Lower leg skin (tissue), 4 donors: ENCODE data around the gene EIF1AD. TPM values are rescaled to one million over a fixed set of nuclear protein-coding genes. Genes with fewer than 3 reads are reported as not detected.

Experiments
- DNase-seq, 2 donors: peaks; one replicate each; pipeline ENCODE4 v3.0.0-alpha.2; 2019; ENCODE audit warnings: low spot score in 2 of 2
- H3K4me3 ChIP-seq: fragments of 200-600 bp; sonication (generic); 2 replicates; pipeline ENCODE4 v1.5.1; 2017; ENCODE audit warnings: mild to moderate bottlenecking, low read depth; ENCODE audit not compliant: poor library complexity, severe bottlenecking
- CTCF ChIP-seq, 3 donors: fragments of 450-650 bp; IDR thresholded peaks; one replicate each; pipeline ENCODE4 v1.5.1; 2016; ENCODE audit warnings: antibody characterized with exemption in 3 of 3, mild to moderate bottlenecking in 3 of 3, moderate library complexity in 2 of 3
- POLR2A ChIP-seq, 2 donors: fragments of 450-650 bp; IDR thresholded peaks; one replicate each; pipeline ENCODE4 v1.6.1; 2016 to 2017; ENCODE audit warnings: antibody characterized with exemption in 2 of 2, mild to moderate bottlenecking in 1 of 2, moderate library complexity in 1 of 2
- WGBS, 2 donors: methylation state at CpG; one replicate each; pipeline ENCODE4 v1.1.5; 2018; 5-methylcytosine and 5-hydroxymethylcytosine counted together
- intact Hi-C: fragments of 100-400 bp; cut with DNase I; formaldehyde crosslinking; loops from one replicate; pipeline ENCODE4 v1.15.0; 2023; ENCODE audit warnings: low total_unique reads
- total RNA-seq, 4 donors: library from RNA; depleted of rRNA; stranded (reverse); fragments of >200 nt; gene quantifications; one replicate each; pipeline ENCODE4 v1.1.0, GENCODE V29; 2016

Gene EIF1AD
- total RNA-seq, 4 donors from 2014 or later: 48.3 to 66.0 (median 57.2) TPM

DNA sequence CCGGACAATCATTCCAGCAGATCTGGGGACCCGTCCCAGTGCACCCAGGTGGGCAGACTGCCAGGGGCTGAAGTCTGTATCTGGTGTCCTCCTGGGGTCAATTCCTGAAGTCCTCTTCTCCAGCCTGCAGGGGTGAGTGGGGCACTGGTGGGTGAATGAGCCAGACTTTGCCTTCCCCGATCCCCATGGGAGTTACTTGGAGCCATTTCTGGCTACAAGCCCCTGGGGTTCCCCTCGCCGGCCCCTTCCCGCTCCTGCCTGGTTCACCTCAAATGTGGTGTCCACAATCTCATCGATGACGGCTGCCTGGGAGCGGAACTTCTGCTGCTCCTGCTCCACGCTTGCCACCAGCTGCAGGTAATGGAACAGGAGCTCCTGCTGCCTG is 14.8 kb upstream of the EIF1AD start:
- TF ChIP-seq CTCF (IDR thresholded peaks at IDR 0.05) (no peak), POLR2A (IDR thresholded peaks at IDR 0.05) (no peak)
- DNase-seq: no peak
- H3K4me3 ChIP-seq: no peak overlapping the region
- intact Hi-C loops: no loop called here
- WGBS, 2 donors: 84 to 90% methylated on average over 10 of the region's 10 CpGs

DNA sequence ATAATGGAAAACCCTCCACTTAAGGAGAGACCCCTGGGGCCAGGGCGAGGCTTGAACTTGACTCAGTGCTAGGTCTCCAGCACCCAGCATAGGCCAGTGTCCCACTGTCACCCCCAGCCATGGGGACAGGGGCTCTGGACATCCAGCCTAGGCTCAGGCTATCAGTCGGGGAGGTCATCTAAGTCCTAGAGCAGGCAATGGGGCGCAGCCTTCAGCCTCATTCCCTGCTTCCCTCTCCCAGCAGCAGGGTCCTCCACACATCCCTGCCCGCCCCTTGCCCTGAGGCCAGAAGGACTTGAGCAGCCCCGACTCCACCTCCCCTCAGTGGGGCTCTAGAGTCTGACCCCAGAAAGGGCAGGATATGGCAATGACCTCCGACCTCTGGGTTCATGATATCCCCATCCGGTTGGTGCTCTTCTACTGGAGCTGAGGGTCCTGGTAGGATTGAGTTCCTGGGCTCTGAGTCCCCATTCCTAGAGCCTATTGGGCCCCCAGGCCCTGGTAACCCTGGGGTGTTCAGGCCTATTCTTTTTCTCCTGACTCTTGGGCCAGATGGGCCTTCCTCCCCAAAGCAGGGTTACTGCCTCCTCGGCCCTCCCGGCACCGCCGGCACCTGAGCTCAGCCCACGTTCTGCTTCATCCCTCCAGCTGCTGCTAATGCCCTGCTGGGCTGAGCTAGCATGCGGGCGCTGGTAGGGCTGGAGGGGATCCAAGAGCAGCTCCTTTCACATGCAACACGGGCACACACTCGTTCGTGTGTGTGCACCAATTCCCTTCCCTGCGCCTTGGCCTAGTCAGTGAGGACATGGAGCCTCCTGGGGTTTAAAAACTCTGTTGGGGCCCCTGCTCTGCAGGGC is 14.2 kb upstream of the EIF1AD start:
- DNase-seq: no peak
- 74 to 77% methylated on average over 17 of the region's 18 CpGs for WGBS, 2 donors
- H3K4me3 ChIP-seq: no peak overlapping the region
- TF ChIP-seq POLR2A (IDR thresholded peaks at IDR 0.05): no peak
- TF ChIP-seq CTCF (IDR thresholded peaks at IDR 0.05): no peak
- intact Hi-C loops: no loop called here

DNA sequence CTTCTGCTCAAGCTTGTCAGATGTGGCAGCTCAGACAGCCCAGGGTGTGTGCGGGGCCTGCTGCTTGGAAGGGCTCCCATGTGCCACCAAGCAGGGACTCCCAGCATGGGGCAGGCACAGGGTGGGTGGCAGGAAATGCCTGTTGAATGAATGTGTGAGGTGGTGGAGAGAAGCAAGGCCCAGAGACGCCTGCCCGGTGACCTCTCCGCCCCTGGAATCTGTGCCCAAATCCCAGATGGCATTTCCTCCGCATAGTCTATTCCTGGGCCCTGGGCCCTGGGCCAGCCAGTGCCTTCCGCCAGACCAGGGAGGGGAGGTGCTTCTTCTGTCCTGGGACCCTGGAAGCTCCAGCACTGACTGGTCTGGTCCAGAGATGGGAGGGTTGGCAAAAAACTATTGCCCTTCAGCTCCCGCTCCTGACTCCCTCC is 13.5 kb upstream of the EIF1AD start:
- 67 to 75% methylated on average over 6 to 7 of the region's 7 CpGs for WGBS, 2 donors
- intact Hi-C loops: no loop called here
- H3K4me3 ChIP-seq: no peak overlapping the region
- TF ChIP-seq CTCF (IDR thresholded peaks at IDR 0.05) (no peak), POLR2A (IDR thresholded peaks at IDR 0.05) (no peak)
- no peak for DNase-seq

DNA sequence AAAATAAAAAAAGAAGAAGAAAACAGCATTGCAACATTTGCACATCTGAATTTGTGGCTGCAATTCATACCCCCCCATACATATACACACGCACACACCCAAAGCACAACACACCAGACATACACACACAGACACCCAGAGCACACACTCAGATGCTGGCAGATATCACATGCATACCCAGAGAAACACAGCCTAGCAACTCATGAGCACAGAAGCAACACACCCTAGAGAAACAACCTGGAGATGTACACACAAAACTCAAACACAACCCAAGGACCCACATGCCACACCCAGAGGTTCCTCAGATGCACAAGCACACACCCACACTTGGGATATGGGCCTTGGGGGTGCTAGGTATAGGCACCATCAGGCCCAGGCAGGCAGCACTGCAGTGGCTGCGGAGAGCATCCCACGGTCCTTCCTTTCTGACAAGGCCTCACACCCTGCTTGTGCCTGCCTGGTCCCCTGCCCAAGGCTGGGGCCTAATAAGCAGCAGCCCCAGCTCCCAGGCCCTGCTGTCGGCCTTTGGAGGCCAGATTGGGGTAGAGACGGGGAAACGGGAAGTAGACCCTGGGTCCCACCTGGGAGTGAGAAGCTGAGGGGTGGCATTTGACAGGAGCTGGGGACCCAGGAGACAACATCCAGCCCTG is 13.0 kb upstream of the EIF1AD start:
- TF ChIP-seq POLR2A (IDR thresholded peaks at IDR 0.05) (no peak), CTCF (IDR thresholded peaks at IDR 0.05) (no peak)
- intact Hi-C loops: no loop called here
- WGBS, 2 donors: 94 to 99% methylated on average over 4 to 6 of the region's 6 CpGs
- no peak overlapping the region for H3K4me3 ChIP-seq
- no peak for DNase-seq

GRCh38 chr11:66013762-66014100 is 11.8 kb upstream of the EIF1AD start:
- intact Hi-C loops: no loop called here
- WGBS, 2 donors: 70 to 83% methylated on average over 4 to 7 of the region's 7 CpGs
- no peak for DNase-seq

More at GRCh38 chr11:66013762-66014100, 11.8 kb upstream of the EIF1AD start:
- no peak overlapping the region for H3K4me3 ChIP-seq
- no peak for TF ChIP-seq POLR2A (IDR thresholded peaks at IDR 0.05)
- no peak for TF ChIP-seq CTCF (IDR thresholded peaks at IDR 0.05)
